ENCODE data around the gene PPP1R14C.

- TF ChIP-seq CTCF (conservative IDR thresholded peaks at IDR 0.05 in 1 of 2, IDR thresholded peaks at IDR 0.05 in 1 of 2; ENCODE audit: low read depth in 1 of 2, low read length in 2 of 2) = no peak
- TF ChIP-seq EZH2 (IDR thresholded peaks at IDR 0.05; ENCODE audit: low read length, missing control alignments) = no peak
These were observed 92.4 kb downstream of the PPP1R14C start for GRCh38 chr6:150235218-150235617.

Measured in fibroblast of lung (primary cell).